ENCODE data around the gene RMP24.

RMP24 gene

GRCh38 chr18:35949903-35950627, 22.4 kb upstream of the RMP24 start (continued):
- no peak for TF ChIP-seq ATF6 (CRISPR knock-in tag; conservative IDR thresholded peaks at IDR 0.05)
- no peak for TF ChIP-seq ZNF510 (CRISPR knock-in tag; IDR thresholded peaks at IDR 0.05; ENCODE audit: low read depth)
- peak; percentile 76 for TF ChIP-seq ZNF629 (CRISPR knock-in tag; conservative IDR thresholded peaks at IDR 0.05)
- no peak for TF ChIP-seq ZNF530 (CRISPR knock-in tag; IDR thresholded peaks at IDR 0.05; ENCODE audit: low read depth)
- TF ChIP-seq ZSCAN9 (CRISPR knock-in tag; IDR thresholded peaks at IDR 0.05; ENCODE audit: borderline replicate concordance), result no peak
- TF ChIP-seq, protein P1, sequence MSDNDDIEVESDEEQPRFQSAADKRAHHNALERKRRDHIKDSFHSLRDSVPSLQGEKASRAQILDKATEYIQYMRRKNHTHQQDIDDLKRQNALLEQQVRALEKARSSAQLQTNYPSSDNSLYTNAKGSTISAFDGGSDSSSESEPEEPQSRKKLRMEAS (IDR thresholded peaks at IDR 0.05), result 0 out of 2 replicates have a peak, but pooled peaks have one; percentile 15
- 0 out of 2 replicates have a peak, but pooled peaks have one; percentile 26 for TF ChIP-seq MEF2D (CRISPR knock-in tag; IDR thresholded peaks at IDR 0.05)
- peak; percentile 35; the same call in 1 of the 2 replicates for TF ChIP-seq ZNF772 (CRISPR knock-in tag; IDR thresholded peaks at IDR 0.05)
- peak; percentile 17; the same call in 1 of the 2 replicates for TF ChIP-seq ZNF598 (CRISPR knock-in tag; IDR thresholded peaks at IDR 0.05; ENCODE audit: borderline replicate concordance)
- 0 out of 2 replicates have a peak, but pooled peaks have one; percentile 23 for TF ChIP-seq ZGPAT (CRISPR knock-in tag; IDR thresholded peaks at IDR 0.05)
- no peak for TF ChIP-seq JUNB (CRISPR knock-in tag; IDR thresholded peaks at IDR 0.05; ENCODE audit: borderline replicate concordance)
- no peak for TF ChIP-seq HIVEP1 (CRISPR knock-in tag; IDR thresholded peaks at IDR 0.05)
- no peak for TF ChIP-seq JARID2 (CRISPR knock-in tag; IDR thresholded peaks at IDR 0.05; ENCODE audit: insufficient replicate concordance)
- TF ChIP-seq ZNF556 (CRISPR knock-in tag; IDR thresholded peaks at IDR 0.05; ENCODE audit: borderline replicate concordance), result no peak
- no peak for TF ChIP-seq PRPF4 (IDR thresholded peaks at IDR 0.05; ENCODE audit: low read depth, low read length, poor library complexity, severe bottlenecking)
- TF ChIP-seq ATF5 (CRISPR knock-in tag; IDR thresholded peaks at IDR 0.05; ENCODE audit: low read depth), result no peak
- TF ChIP-seq, protein P2, sequence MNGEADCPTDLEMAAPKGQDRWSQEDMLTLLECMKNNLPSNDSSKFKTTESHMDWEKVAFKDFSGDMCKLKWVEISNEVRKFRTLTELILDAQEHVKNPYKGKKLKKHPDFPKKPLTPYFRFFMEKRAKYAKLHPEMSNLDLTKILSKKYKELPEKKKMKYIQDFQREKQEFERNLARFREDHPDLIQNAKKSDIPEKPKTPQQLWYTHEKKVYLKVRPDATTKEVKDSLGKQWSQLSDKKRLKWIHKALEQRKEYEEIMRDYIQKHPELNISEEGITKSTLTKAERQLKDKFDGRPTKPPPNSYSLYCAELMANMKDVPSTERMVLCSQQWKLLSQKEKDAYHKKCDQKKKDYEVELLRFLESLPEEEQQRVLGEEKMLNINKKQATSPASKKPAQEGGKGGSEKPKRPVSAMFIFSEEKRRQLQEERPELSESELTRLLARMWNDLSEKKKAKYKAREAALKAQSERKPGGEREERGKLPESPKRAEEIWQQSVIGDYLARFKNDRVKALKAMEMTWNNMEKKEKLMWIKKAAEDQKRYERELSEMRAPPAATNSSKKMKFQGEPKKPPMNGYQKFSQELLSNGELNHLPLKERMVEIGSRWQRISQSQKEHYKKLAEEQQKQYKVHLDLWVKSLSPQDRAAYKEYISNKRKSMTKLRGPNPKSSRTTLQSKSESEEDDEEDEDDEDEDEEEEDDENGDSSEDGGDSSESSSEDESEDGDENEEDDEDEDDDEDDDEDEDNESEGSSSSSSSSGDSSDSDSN (CRISPR knock-in tag; IDR thresholded peaks at IDR 0.05), result peak; percentile 68
- TF ChIP-seq RAD21 (CRISPR knock-in tag; IDR thresholded peaks at IDR 0.05), result peak; percentile 63
- 0 out of 2 replicates have a peak, but pooled peaks have one; percentile 37 for TF ChIP-seq ZFP82 (CRISPR knock-in tag; IDR thresholded peaks at IDR 0.05; ENCODE audit: borderline replicate concordance)
- no peak for TF ChIP-seq ZMYM2 (CRISPR knock-in tag; IDR thresholded peaks at IDR 0.05)
- peak; percentile 40; the same call in 1 of the 2 replicates for TF ChIP-seq ZSCAN25 (CRISPR knock-in tag; IDR thresholded peaks at IDR 0.05)
- TF ChIP-seq ZNF790 (CRISPR knock-in tag; IDR thresholded peaks at IDR 0.05; ENCODE audit: borderline replicate concordance), result no peak
- no peak for TF ChIP-seq ZNF761 (CRISPR knock-in tag; conservative IDR thresholded peaks at IDR 0.05)
- no peak for TF ChIP-seq NR2F1 (CRISPR knock-in tag; IDR thresholded peaks at IDR 0.05)
